Measurements from ENCODE around the gene GBF1.

GBF1 gene

GRCh38 chr10:102235598-102235920 lies 9.8 kb upstream of the GBF1 start:
- DNase-seq: no peak
- in situ Hi-C loops (cut with HindIII; ENCODE audit: low pct_ligation_motif_present, low sequenced_read_pairs): no loop called here
- Histone ChIP-seq H3K27me3 (replicated peaks) (peaks cover 7% of the 10 kb centered on the region), H3K27ac (no peak overlapping the region), H3K36me3 (replicated peaks) (no peaks in the 10 kb centered on the region), H3K4me3 (ENCODE audit: low read depth, low read length) (no peak overlapping the region)
- no peak for TF ChIP-seq CTCF (IDR thresholded peaks at IDR 0.05; ENCODE audit: low read depth, low read length, missing control alignments)

GRCh38 chr10:102236006-102236405 lies 9.3 kb upstream of the GBF1 start:
- H3K36me3 ChIP-seq (replicated peaks): no peaks in the 10 kb centered on the region
- no peak for TF ChIP-seq CTCF (IDR thresholded peaks at IDR 0.05; ENCODE audit: low read depth, low read length, missing control alignments)
- H3K27me3 ChIP-seq (replicated peaks): peaks cover 7% of the 10 kb centered on the region
- in situ Hi-C loops (cut with HindIII; ENCODE audit: low pct_ligation_motif_present, low sequenced_read_pairs): no loop called here
- H3K27ac ChIP-seq: no peak overlapping the region
- no peak for DNase-seq
- no peak overlapping the region for H3K4me3 ChIP-seq (ENCODE audit: low read depth, low read length)

GRCh38 chr10:102237711-102238252 lies 7.5 kb upstream of the GBF1 start:
- in situ Hi-C loops (cut with HindIII; ENCODE audit: low pct_ligation_motif_present, low sequenced_read_pairs): no loop called here
- peaks cover 7% of the 10 kb centered on the region for H3K27me3 ChIP-seq (replicated peaks)
- no peak overlapping the region for H3K27ac ChIP-seq
- no peak overlapping the region for H3K4me3 ChIP-seq (ENCODE audit: low read depth, low read length)
- no peak for TF ChIP-seq CTCF (IDR thresholded peaks at IDR 0.05; ENCODE audit: low read depth, low read length, missing control alignments)
- no peaks in the 10 kb centered on the region for H3K36me3 ChIP-seq (replicated peaks)
- DNase-seq: no peak

GRCh38 chr10:102240467-102241031 lies 4.8 kb upstream of the GBF1 start:
- TF ChIP-seq CTCF (IDR thresholded peaks at IDR 0.05; ENCODE audit: low read depth, low read length, missing control alignments): no peak
- DNase-seq: no peak
- in situ Hi-C loops (cut with HindIII; ENCODE audit: low pct_ligation_motif_present, low sequenced_read_pairs): no loop called here
- Histone ChIP-seq H3K27me3 (replicated peaks) (peaks cover 7% of the 10 kb centered on the region), H3K36me3 (replicated peaks) (no peaks in the 10 kb centered on the region), H3K4me3 (ENCODE audit: low read depth, low read length) (peak overlapping the region; percentile 68), H3K27ac (no peak overlapping the region)

- TF ChIP-seq CTCF (IDR thresholded peaks at IDR 0.05; ENCODE audit: low read depth, low read length, missing control alignments): no peak
- no peak for DNase-seq
- Histone ChIP-seq H3K36me3 (replicated peaks) (no peaks in the 10 kb centered on the region), H3K27ac (no peak overlapping the region), H3K4me3 (ENCODE audit: low read depth, low read length) (peak overlapping the region; percentile 68), H3K27me3 (replicated peaks) (peaks cover 7% of the 10 kb centered on the region)
- in situ Hi-C loops (cut with HindIII; ENCODE audit: low pct_ligation_motif_present, low sequenced_read_pairs): no loop called here
Observed at GRCh38 chr10:102241032-102241443, 4.3 kb upstream of the GBF1 start.
